Activated CD8-positive, alpha-beta memory T cell treated with anti-CD3 and anti-CD28 coated beads for 36 hours (primary cell): ENCODE data around the gene AOX1. TPM values are rescaled to one million over a fixed set of nuclear protein-coding genes. Genes with fewer than 3 reads are reported as not detected.
"Not testable (repeated sequence)": the region's sequence is repeated elsewhere in the genome, so short reads cannot be mapped to it uniquely, and the experiment has no call there.

Source experiments
- CTCF ChIA-PET: fragments of 350-600 bp; sonication (Branson Sonifier 250); formaldehyde crosslinking; loops from one replicate; lab custom pipeline; 2021; ENCODE audit warnings: antibody characterized with exemption; lab: Charles Lee
- POLR2A ChIA-PET: fragments of 350-600 bp; sonication (Branson Sonifier 250); formaldehyde crosslinking; loops from one replicate; lab custom pipeline; 2021; ENCODE audit warnings: antibody characterized with exemption; lab: Charles Lee
- total RNA-seq, 2 experiments: library from RNA; stranded (reverse); gene quantifications; one replicate each; pipeline ENCODE4 v1.2.3, GENCODE V29; 2021

Gene AOX1
- total RNA-seq, 2 experiments from 2014 or later, result not detected

- ChIA-PET CTCF (no interaction called here), POLR2A (no interaction called here)
Measured at GRCh38 chr2:200599206-200599605, 13.4 kb downstream of the AOX1 start.

GRCh38 chr2:200600549-200601225, 14.9 kb downstream of the AOX1 start:
- POLR2A ChIA-PET, result interaction anchor here (0.7 kb wide), 1 partner anchor 14 kb away, joined by 3 read pairs; no protein-coding TSS in a partner anchor
- CTCF ChIA-PET, result no interaction called here

DNA sequence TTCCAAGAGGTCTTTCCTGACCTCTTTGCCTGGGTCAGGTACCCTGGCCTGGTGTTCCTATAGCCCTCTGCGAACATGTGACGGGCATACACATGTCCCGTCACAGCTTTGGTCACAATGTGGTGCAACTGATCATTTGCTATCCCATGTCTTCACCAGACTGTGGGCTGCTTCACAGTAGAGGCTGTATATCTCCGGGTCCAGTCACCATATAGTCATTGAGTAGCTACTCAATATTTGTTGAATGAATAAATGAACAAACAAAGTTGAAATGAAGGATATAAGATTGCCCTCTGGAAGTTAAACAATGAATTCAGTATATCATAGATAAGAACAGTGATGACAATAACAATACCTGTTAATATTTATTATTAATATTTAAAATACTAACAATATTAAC, 16.8 kb downstream of the AOX1 start:
- ChIA-PET POLR2A (no interaction called here), CTCF (no interaction called here)

DNA sequence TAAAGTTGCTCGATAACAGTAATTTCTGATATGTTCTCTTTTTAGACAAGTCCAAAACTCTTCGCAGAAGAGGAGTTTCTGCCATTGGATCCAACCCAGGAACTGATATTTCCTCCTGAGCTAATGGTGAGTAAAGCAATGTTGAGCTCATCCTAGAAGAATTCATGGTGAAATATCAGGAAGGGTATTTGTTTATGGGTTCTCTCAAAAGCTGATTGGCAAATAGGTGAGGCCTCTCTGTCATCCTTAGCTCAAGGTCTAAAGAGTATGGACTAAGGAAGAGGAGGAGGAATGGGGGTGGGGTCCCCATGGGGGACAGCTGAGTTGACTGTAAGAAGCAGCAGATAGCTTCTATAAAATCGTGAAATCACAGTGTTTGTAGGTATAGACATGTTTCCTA, 18.2 kb downstream of the AOX1 start:
- CTCF ChIA-PET, result no interaction called here
- POLR2A ChIA-PET, result no interaction called here

GRCh38 chr2:200604571-200605255, 18.9 kb downstream of the AOX1 start:
- ChIA-PET POLR2A (no interaction called here), CTCF (no interaction called here)

GRCh38 chr2:200608341-200609027, 22.7 kb downstream of the AOX1 start:
- ChIA-PET POLR2A (no interaction called here), CTCF (no interaction called here)

DNA sequence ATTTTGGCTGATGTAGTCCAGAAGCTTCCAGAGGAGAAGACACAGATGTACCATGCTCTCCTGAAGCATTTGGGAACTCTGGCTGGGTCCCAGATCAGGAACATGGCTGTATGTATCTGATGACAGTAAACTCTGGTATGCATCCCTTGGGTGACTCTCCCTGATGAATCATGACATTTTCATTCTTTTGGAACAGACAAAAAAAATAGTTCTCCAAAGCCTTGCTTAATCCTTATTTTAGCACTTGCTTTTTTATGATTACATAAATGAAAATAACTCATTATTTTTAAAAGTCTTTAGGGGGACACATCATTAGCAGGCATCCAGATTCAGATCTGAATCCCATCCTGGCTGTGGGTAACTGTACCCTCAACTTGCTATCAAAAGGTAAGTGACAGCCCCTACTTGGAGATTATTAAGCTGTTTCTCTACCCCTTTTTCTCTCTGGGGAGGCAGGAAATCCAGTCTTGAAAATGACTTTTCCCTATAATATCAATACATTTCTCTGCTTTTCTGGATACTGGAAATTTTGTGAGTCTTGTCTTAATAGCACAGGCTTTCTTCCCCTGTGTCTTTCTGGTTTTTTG, 23.3 kb downstream of the AOX1 start:
- CTCF ChIA-PET, result no interaction called here
- POLR2A ChIA-PET, result no interaction called here

- CTCF ChIA-PET, POLR2A ChIA-PET: not testable (repeated sequence)
Measured at GRCh38 chr2:200610217-200610616, 24.4 kb downstream of the AOX1 start.

DNA sequence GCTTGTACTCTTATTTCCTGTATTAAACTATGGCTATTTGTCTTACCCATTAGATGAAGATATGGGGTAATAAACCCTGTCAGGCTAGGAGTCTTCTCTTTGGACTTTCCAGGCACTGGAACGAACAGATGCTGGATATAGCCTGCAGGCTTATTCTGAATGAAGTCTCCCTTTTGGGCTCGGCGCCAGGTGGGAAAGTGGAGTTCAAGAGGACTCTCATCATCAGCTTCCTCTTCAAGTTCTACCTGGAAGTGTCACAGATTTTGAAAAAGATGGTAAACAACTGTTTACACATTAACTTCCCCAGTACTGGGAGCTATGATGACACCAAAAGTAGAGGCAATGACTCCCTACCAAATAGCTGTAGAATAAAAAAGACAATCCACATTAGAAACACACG, 27.9 kb downstream of the AOX1 start:
- POLR2A ChIA-PET, result no interaction called here
- CTCF ChIA-PET, result no interaction called here

GRCh38 chr2:200614249-200614648, 28.4 kb downstream of the AOX1 start:
- ChIA-PET POLR2A (no interaction called here), CTCF (no interaction called here)

GRCh38 chr2:200615247-200615646, 29.4 kb downstream of the AOX1 start:
- POLR2A ChIA-PET, result interaction anchor here (0.7 kb wide), 1 partner anchor 1854 kb away, joined by 3 read pairs; no protein-coding TSS in a partner anchor
- CTCF ChIA-PET, result no interaction called here

DNA sequence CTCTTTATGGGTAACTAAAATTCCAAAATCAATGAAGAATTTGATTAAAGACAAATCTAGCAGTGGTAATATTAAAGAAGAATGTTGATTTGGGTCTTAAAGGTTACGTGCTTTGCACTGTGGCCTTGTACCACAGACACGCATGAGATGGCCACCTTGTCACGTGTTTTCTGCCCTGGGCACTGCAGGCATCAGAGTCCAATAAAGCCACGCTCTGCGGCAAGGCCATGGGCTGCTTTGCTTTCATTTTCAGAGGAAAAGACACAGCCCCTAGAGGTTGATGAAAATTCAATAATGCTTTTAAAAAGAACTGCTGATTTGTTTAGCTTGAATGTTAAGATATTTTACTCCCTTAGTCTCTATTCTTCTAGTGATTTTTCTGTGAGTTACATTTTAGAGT, 30.4 kb downstream of the AOX1 start:
- ChIA-PET POLR2A (no interaction called here), CTCF (no interaction called here)

GRCh38 chr2:200616656-200617055, 30.8 kb downstream of the AOX1 start:
- ChIA-PET CTCF (interaction anchor here (0.7 to 1.1 kb wide), 2 partner anchors 89 to 109 kb away, joined by 3 to 5 read pairs; no protein-coding TSS in a partner anchor), POLR2A (interaction anchor here (0.6 kb wide), 1 partner anchor 648 kb away, joined by 8 read pairs; no protein-coding TSS in a partner anchor)

GRCh38 chr2:200617156-200618053, 31.6 kb downstream of the AOX1 start:
- CTCF ChIA-PET, result interaction anchor here (0.7 to 1.1 kb wide), 3 partner anchors 13 to 108 kb away, joined by 3 to 5 read pairs (median 3); no protein-coding TSS in a partner anchor
- POLR2A ChIA-PET, result interaction anchor here (0.6 kb wide), 1 partner anchor 647 kb away, joined by 8 read pairs; no protein-coding TSS in a partner anchor

- CTCF ChIA-PET, result interaction anchor here (0.9 to 1.1 kb wide), 3 partner anchors 12 to 95 kb away, joined by 3 read pairs; no protein-coding TSS in a partner anchor
Measured at GRCh38 chr2:200618054-200618419, 32.2 kb downstream of the AOX1 start.

DNA sequence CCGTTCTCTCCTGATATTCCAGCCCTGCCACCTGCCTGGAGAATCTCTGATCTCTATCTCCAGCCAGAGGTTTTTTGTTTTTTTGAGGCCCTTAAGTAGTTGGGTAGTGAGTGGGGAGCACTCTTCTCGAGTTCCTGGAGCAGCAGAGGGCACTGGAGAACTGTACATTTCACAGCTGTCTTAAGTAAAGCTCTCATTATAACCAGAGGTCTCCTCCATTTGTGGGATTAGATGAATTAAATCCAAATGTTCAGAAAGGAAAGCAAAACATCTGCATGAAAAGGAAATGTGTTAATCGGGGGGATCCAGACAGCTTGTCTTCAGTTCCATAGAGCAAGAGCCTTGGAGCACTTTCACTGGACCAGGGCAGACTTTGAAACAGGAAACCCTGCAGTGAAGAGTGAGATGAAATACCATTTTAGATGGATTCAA, 32.8 kb downstream of the AOX1 start:
- CTCF ChIA-PET, result interaction anchor here (1.1 kb wide), 1 partner anchor 94 kb away, joined by 3 read pairs; no protein-coding TSS in a partner anchor
- POLR2A ChIA-PET, result no interaction called here

More at GRCh38 chr2:200618054-200618419, 32.2 kb downstream of the AOX1 start:
- POLR2A ChIA-PET, result no interaction called here

DNA sequence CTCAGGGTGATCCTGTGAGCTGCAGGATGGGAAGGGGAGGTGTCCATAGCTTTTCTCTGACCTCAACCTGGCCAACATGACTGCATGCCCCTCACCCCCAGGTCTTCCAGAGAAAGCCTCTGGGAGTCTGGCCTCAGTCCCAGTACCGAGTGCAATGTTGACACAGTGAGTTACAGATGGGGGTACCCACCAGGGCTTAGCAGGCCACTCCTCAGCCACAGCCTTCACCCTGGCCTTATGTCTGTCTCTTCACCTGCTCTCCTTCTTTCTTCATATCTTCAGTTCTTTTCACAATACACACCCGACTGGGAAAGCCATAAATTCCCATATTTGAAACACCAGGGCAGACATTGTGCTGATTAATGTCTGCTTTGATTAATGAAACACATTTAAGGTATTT, 33.5 kb downstream of the AOX1 start:
- POLR2A ChIA-PET, result no interaction called here
- CTCF ChIA-PET, result interaction anchor here (1.1 kb wide), 1 partner anchor 94 kb away, joined by 3 read pairs; no protein-coding TSS in a partner anchor

GRCh38 chr2:200620606-200621390, 35.0 kb downstream of the AOX1 start:
- POLR2A ChIA-PET, result no interaction called here
- CTCF ChIA-PET, result no interaction called here
